Activated CD8-positive, alpha-beta memory T cell treated with anti-CD3 and anti-CD28 coated beads, Interleukin-2, amount 50 U/mL, for 24 hours (primary cell): Measurements from ENCODE around the gene NXN.
"Not testable (repeated sequence)": the region's sequence is repeated elsewhere in the genome, so short reads cannot be mapped to it uniquely, and the experiment has no call there.

ENCODE experiments used
- DNase-seq: peaks from one replicate; pipeline ENCODE4 v3.0.0-alpha.2; 2020; ENCODE audit errors: extremely low read depth

NXN gene

GRCh38 chr17:862582-862981 is 117.0 kb downstream of the NXN start:
- DNase-seq: no peak

GRCh38 chr17:861364-861763 is 118.2 kb downstream of the NXN start:
- no peak for DNase-seq

GRCh38 chr17:860805-861204 is 118.8 kb downstream of the NXN start:
- no peak for DNase-seq

- no peak for DNase-seq
Measured at GRCh38 chr17:859824-860195, 119.8 kb downstream of the NXN start.

- DNase-seq: no peak
Measured at GRCh38 chr17:859061-859823, 120.3 kb downstream of the NXN start.

- DNase-seq: no peak
Measured at GRCh38 chr17:856149-856548, 123.4 kb downstream of the NXN start.

- DNase-seq: no peak
Measured at GRCh38 chr17:855569-855968, 124.0 kb downstream of the NXN start.

- DNase-seq: not testable (repeated sequence)
Measured at GRCh38 chr17:852850-853249, 126.7 kb downstream of the NXN start.

DNA sequence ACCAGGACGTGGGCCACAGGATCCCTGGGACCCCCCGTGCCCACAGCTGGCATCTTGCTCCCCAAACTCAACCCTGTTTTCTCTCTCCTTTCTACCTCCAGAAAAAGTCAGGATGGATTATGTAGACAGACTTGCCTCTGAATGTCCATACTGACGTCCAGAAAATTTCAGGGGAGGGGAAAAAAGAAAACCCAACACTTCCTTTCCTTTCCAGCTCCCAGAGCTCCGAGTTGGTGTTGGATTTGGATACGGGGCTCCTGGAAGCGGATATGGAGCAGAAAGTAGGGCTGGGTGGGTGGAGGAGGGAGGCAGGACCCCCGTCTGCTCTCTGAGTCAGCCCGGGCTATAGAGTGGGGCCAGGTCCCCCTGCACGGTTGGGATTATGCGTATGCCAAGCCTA is 127.2 kb downstream of the NXN start:
- no peak for DNase-seq

- no peak for DNase-seq
Measured at GRCh38 chr17:851924-852323, 127.7 kb downstream of the NXN start.

- no peak for DNase-seq
Measured at GRCh38 chr17:850851-851763, 128.5 kb downstream of the NXN start.

GRCh38 chr17:850086-850850 is 129.3 kb downstream of the NXN start:
- no peak for DNase-seq

DNA sequence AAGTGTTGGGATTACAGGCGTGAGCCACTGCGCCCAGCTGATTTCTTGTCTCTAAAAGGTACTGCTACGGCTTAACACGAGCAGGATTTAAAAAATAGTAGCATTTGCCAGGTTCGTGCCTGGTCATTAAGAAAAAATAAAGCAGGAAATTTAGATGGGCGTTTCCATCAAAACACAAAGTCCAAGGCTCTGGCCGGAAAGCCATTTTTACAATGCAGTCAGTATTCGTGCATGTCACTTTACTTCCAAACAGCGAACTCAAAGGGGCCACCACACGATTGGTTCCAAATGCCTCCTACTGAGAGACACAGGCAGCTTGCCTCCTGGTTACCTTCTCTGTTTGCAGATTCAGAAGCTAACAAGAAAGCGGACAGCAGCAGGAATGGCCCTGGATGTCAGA is 131.2 kb downstream of the NXN start:
- no peak for DNase-seq

- DNase-seq: no peak
Measured at GRCh38 chr17:846901-847843, 132.4 kb downstream of the NXN start.

DNA sequence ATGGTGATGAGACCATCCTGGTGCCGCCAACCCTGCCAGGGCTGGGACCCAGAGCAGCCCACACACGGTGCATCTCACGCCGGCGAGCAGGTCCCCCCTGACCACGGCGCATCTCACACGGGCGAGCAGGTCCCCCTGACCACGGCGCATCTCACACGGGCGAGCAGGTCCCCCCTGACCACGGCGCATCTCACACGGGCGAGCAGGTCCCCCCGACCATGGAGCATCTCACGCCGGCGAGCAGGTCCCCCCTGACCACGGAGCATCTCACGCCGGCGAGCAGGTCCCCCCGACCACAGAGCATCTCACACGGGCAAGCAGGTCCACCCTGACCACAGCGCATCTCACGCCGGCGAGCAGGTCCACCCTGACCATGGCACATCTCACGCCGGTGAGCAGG is 138.3 kb downstream of the NXN start:
- no peak for DNase-seq

DNA sequence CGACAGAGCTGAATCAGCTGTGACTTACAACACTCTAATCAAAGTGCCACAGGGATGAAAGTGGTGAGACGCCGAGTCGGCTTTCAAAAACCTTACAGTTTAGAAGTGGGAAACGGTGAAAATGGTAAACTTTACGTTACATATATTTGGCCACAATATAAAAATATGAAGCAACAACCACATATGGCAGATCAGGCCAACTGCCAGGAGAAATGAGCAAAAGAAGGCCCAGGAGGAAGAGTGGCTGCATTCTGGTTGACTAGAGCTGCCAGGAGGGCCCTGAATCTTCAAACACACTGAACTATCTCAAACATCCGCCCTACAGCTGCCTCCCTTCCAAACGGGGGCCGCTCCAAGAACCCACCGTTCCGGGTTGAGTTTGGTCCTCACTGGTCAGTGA is 141.1 kb downstream of the NXN start:
- no peak for DNase-seq

GRCh38 chr17:836151-836550 is 143.4 kb downstream of the NXN start:
- DNase-seq: no peak

DNA sequence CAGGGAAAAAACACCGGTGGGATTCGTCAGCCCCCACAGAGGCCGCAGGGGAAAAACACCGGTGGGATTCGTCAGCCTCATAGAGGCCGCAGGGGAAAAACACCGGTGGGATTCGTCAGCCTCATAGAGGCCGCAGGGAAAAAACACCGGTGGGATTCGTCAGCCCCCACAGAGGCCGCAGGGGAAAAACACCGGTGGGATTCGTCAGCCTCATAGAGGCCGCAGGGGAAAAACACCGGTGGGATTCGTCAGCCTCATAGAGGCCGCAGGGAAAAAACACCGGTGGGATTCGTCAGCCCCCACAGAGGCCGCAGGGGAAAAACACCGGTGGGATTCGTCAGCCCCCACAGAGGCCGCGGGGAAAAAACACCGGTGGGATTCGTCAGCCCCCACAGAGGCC is 143.9 kb downstream of the NXN start:
- not testable (repeated sequence) for DNase-seq

- DNase-seq: no peak
Measured at GRCh38 chr17:835263-835662, 144.3 kb downstream of the NXN start.

- DNase-seq: no peak
Measured at GRCh38 chr17:834136-834535, 145.4 kb downstream of the NXN start.

GRCh38 chr17:830950-831349 is 148.6 kb downstream of the NXN start:
- no peak for DNase-seq
